ENCODE results near the gene VIM. TPM values are rescaled to one million over a fixed set of nuclear protein-coding genes. Genes with fewer than 3 reads are reported as not detected.

Gene VIM
- total RNA-seq, 1 donor from 2014 or later: 5,277 TPM

DNA sequence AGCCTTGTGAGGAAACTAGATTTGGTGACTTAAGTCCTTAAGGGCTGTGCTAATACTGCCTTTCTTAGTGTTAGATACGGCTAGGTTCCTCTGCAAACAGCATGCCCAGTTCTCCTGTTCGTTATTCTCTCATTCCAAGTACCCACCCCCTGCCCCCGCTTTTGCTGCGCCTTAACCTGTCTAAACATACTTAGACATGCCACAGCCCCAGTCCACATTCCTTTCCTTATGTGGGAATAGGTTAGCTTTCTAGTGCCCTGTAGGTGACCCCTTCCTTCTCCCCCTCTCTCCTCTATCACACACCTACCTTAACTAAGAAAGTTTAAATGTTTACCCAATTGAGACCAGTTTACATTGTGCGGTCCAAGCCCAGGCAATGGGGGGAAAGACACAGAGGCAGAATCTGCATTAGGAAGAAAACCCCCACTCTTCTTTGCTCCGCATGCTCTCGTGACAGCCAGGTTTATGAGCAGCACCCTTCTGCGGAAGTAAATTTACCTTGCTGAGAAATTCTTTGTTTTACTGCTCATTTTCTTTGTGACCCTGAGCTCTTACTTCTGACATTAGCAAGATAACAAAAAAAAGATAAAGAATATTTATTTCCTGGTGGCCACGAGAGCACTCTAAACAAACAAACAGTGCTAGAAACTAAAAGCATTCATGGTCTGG is 48.8 kb downstream of the VIM start:
- DNase-seq (ENCODE audit: low read depth): no peak
- TF ChIP-seq, protein P1, sequence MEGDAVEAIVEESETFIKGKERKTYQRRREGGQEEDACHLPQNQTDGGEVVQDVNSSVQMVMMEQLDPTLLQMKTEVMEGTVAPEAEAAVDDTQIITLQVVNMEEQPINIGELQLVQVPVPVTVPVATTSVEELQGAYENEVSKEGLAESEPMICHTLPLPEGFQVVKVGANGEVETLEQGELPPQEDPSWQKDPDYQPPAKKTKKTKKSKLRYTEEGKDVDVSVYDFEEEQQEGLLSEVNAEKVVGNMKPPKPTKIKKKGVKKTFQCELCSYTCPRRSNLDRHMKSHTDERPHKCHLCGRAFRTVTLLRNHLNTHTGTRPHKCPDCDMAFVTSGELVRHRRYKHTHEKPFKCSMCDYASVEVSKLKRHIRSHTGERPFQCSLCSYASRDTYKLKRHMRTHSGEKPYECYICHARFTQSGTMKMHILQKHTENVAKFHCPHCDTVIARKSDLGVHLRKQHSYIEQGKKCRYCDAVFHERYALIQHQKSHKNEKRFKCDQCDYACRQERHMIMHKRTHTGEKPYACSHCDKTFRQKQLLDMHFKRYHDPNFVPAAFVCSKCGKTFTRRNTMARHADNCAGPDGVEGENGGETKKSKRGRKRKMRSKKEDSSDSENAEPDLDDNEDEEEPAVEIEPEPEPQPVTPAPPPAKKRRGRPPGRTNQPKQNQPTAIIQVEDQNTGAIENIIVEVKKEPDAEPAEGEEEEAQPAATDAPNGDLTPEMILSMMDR (IDR thresholded peaks at IDR 0.05; ENCODE audit: insufficient read depth, low read length, poor library complexity, severe bottlenecking): no peak
- Histone ChIP-seq H3K27me3 (ENCODE audit: control insufficient read depth, insufficient read depth, low read length) (no peaks in the 10 kb centered on the region), H3K36me3 (ENCODE audit: control insufficient read depth, insufficient read depth, low read length) (no peaks in the 10 kb centered on the region), H3K4me3 (ENCODE audit: low read depth, low read length) (no peak overlapping the region)

DNA sequence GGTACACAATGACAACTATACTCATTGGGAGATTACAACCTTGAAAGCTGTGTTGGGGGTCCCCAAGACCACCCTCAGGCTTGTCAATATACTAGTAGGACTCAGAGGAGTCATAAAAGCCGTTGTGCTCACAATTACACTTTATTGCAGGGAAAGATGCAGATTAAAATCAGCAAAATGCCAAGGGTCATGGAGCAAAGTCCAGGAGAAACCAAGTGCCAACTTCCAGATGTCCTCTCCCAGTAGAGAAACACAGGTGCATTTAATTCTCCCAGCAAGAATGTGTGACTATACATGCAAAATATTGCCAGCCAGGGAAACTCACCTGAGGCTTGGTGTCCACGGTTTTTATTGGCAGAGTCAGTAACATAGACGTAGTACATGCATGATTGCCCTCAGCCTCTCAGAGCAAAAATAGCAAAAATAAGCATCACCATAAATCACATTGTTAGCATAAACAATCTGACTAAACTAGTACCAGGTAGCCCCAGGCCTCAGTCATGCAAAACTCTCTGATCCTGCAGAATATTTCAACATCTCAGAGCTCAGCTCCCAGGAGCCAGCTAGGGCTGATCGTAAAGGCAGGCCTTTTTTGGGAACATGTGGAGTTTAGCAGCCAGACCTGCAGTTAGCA is 50.7 kb downstream of the VIM start:
- Histone ChIP-seq H3K4me3 (ENCODE audit: low read depth, low read length) (no peak overlapping the region), H3K27me3 (ENCODE audit: control insufficient read depth, insufficient read depth, low read length) (no peaks in the 10 kb centered on the region), H3K36me3 (ENCODE audit: control insufficient read depth, insufficient read depth, low read length) (no peaks in the 10 kb centered on the region)
- peak; percentile 0 for DNase-seq (ENCODE audit: low read depth)
- TF ChIP-seq, protein P1 (IDR thresholded peaks at IDR 0.05; ENCODE audit: insufficient read depth, low read length, poor library complexity, severe bottlenecking): no peak

DNA sequence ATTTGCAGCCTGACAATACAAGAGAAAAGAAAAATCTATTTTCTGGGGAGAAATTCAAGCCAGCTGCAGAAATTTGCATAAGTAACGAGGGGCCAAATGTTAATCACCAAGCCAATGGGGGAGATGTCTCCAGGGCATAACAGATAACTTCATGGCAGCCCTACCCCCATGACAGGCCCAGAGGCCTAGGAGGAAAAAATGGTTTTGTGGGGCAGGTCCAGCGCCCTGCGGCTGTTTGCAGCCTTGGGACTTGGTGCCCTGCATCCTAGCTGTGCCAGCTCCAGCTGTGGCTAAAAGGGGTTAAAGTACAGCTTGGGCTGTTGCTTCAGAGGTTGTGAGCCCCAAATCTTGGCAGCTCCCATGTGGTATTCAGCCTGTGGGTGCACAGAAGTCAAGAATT is 54.3 kb downstream of the VIM start:
- TF ChIP-seq, protein P1 (IDR thresholded peaks at IDR 0.05; ENCODE audit: insufficient read depth, low read length, poor library complexity, severe bottlenecking): no peak
- peaks cover 6% of the 10 kb centered on the region for H3K27me3 ChIP-seq (ENCODE audit: control insufficient read depth, insufficient read depth, low read length)
- DNase-seq (ENCODE audit: low read depth): no peak
- no peaks in the 10 kb centered on the region for H3K36me3 ChIP-seq (ENCODE audit: control insufficient read depth, insufficient read depth, low read length)
- no peak overlapping the region for H3K4me3 ChIP-seq (ENCODE audit: low read depth, low read length)

DNA sequence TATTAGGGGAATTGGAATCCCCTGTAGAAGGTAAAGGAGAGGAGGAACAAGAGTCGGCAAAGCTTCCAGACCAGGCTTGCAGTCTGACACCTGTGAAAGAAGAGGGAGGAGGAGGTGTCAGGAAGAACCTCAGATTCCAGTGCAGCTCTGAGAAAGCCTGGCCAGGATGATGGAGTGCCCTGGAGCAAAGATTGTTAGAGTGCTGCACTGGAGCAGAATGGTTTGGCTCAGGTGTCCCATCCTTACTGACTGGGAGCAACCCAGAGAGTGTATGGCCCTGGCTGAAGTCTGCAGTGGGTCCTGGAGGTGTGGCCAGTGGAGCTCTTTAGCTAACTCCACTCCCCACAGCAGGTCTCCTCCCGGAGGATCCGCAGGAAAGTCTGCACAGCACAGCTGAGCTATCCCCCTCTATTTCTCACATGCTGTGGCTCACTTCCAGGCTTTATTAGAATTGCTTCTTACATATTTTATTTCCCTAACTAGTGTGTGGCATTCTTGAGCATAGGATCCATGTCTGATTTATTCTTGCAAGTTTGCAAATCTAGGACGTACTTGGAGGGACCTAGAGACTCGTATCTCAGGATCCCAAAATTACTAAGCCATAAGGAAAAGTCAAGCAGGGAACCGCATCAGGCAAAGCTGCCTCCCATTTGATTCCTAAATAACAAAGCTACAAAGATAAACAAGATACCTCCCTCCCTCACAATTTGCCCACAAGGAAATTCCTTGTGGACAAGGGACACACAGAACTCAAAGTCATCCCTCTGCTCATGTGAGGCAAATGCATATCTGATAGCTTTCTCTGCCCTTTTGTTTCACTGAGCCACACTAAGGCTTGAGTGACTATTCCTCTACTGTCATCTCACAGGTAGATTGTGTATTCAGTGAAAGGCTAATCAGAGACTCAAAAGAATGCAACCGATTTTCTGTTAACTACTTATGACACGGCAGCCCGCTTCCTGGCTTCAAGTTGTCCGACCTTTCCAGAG is 58.8 kb downstream of the VIM start:
- TF ChIP-seq, protein P1 (IDR thresholded peaks at IDR 0.05; ENCODE audit: insufficient read depth, low read length, poor library complexity, severe bottlenecking): no peak
- Histone ChIP-seq H3K4me3 (ENCODE audit: low read depth, low read length) (no peak overlapping the region), H3K36me3 (ENCODE audit: control insufficient read depth, insufficient read depth, low read length) (no peaks in the 10 kb centered on the region), H3K27me3 (ENCODE audit: control insufficient read depth, insufficient read depth, low read length) (peaks cover 6% of the 10 kb centered on the region)
- DNase-seq (ENCODE audit: low read depth): no peak

Other genes starting within 250 kb of the VIM start
- 1.3 and 4.1 TPM in 2 replicates for gene CUBN, start 98.4 kb upstream of the VIM start, total RNA-seq
- gene TRDMT1, start 26.6 kb upstream of the VIM start, total RNA-seq: 6.3 and 7.4 TPM in 2 replicates
- not detected in 2 replicates for gene ST8SIA6, start 226.4 kb downstream of the VIM start, total RNA-seq